H54 (cell line): Measurements from ENCODE around the gene SSU72.

Source experiments
- DNase-seq: peaks from one replicate; pipeline ENCODE4 v3.0.0; 2011; ENCODE audit warnings: low spot score, mixed read lengths; ENCODE audit not compliant: insufficient read length
- FAIRE-seq: peaks from 3 replicates; lab custom pipeline; 2011; peaks lifted over from hg19 to GRCh38; lab: Jason Lieb, UNC
- POLR2A ChIP-seq: IDR thresholded peaks from 2 replicates; pipeline ENCODE4 v1.6.1; 2011; ENCODE audit warnings: low read depth, mild to moderate bottlenecking, low read length

SSU72 gene

GRCh38 chr1:1616045-1616790 lies 41.6 kb upstream of the SSU72 start:
- no peak for FAIRE-seq
- no peak for TF ChIP-seq POLR2A

GRCh38 chr1:1615256-1616044 lies 40.8 kb upstream of the SSU72 start, which contains the start of gene MIB2:
Gene MIB2, plus strand, starts transcription at chr1:1615500. Its CDS starts 7,953 bp downstream, at chr1:1623453.
- DNase-seq: peak; percentile 99
- no peak for FAIRE-seq
- TF ChIP-seq POLR2A: peak; percentile 75

More at GRCh38 chr1:1616045-1616790, 41.6 kb upstream of the SSU72 start:
- no peak for DNase-seq

GRCh38 chr1:1614954-1615255 lies 40.2 kb upstream of the SSU72 start:
- no peak for TF ChIP-seq POLR2A
- DNase-seq (no peak), FAIRE-seq (no peak)

GRCh38 chr1:1614204-1614953 lies 39.7 kb upstream of the SSU72 start:
- FAIRE-seq: no peak
- DNase-seq: no peak
- TF ChIP-seq POLR2A: no peak

- FAIRE-seq (no peak), DNase-seq (no peak)
- no peak for TF ChIP-seq POLR2A
Measured at GRCh38 chr1:1613509-1614082, 38.9 kb upstream of the SSU72 start.

- no peak for TF ChIP-seq POLR2A
- FAIRE-seq (no peak), DNase-seq (no peak)
Measured at GRCh38 chr1:1612104-1612400, 37.4 kb upstream of the SSU72 start.

GRCh38 chr1:1610796-1611195 lies 36.1 kb upstream of the SSU72 start:
- TF ChIP-seq POLR2A: no peak
- DNase-seq: no peak
- FAIRE-seq: no peak

GRCh38 chr1:1609822-1610485 lies 35.3 kb upstream of the SSU72 start:
- no peak for FAIRE-seq
- DNase-seq: no peak
- no peak for TF ChIP-seq POLR2A

GRCh38 chr1:1606232-1606631 lies 31.6 kb upstream of the SSU72 start:
- no peak for TF ChIP-seq POLR2A
- FAIRE-seq (no peak), DNase-seq (no peak)

GRCh38 chr1:1605724-1606123 lies 31.1 kb upstream of the SSU72 start:
- DNase-seq (no peak), FAIRE-seq (no peak)
- TF ChIP-seq POLR2A: no peak

- no peak for FAIRE-seq
- DNase-seq: no peak
- no peak for TF ChIP-seq POLR2A
Measured at GRCh38 chr1:1605034-1605591, 30.4 kb upstream of the SSU72 start.

- DNase-seq: no peak
- no peak for TF ChIP-seq POLR2A
- no peak for FAIRE-seq
Measured at GRCh38 chr1:1604374-1605033, 29.8 kb upstream of the SSU72 start.
